ENCODE measurements around the gene PAK5. TPM values are rescaled to one million over a fixed set of nuclear protein-coding genes. Genes with fewer than 3 reads are reported as not detected.

Gene PAK5
- total RNA-seq, 2 experiments from 2014 or later = not detected

- TF ChIP-seq CTCF (IDR thresholded peaks at IDR 0.05) = no peak
- Histone ChIP-seq H3K9me3 (ENCODE audit: control insufficient read depth in 1 of 2, insufficient read depth in 1 of 2, low read length in 2 of 2) (peaks cover 0 to 22% of the 10 kb centered on the region in 2 experiments), H3K27me3 (ENCODE audit: control insufficient read depth in 1 of 2, insufficient read depth in 2 of 2, low read length in 2 of 2) (peaks cover 37 to 61% of the 10 kb centered on the region in 2 experiments), H3K27ac (ENCODE audit: low read depth in 1 of 2, low read length in 2 of 2) (no peak overlapping the region), H3K36me3 (ENCODE audit: insufficient read depth, low read length) (no peaks in the 10 kb centered on the region), H3K4me1 (ENCODE audit: insufficient read depth, low read length) (no peaks in the 10 kb centered on the region), H3K4me3 (ENCODE audit: low read length) (no peak overlapping the region)
- DNase-seq (no peak), ATAC-seq (ENCODE audit: poor library complexity) (no peak)
- Mint-ChIP-seq H3K27me3 (peaks cover 85% of the 10 kb centered on the region), H3K27ac (no peak overlapping the region), H3K36me3 (ENCODE audit: low read depth) (no peaks in the 10 kb centered on the region), H3K4me3 (no peak overlapping the region), H3K4me1 (ENCODE audit: low read depth) (no peaks in the 10 kb centered on the region), H3K9me3 (peaks cover 2% of the 10 kb centered on the region)
- ChIA-PET POLR2A (interaction anchor here (0.7 kb wide), 1 partner anchor 1107 kb away, joined by 3 read pairs; no protein-coding TSS in a partner anchor), CTCF (no interaction called here)
- intact Hi-C loops (cut with DNase I, micrococcal nuclease) = no loop called here
Measured at GRCh38 chr20:9514072-9514460, 324.8 kb downstream of the PAK5 start.

- ChIA-PET CTCF (no interaction called here), POLR2A (no interaction called here)
- Mint-ChIP-seq H3K27me3 (peaks cover 77% of the 10 kb centered on the region), H3K9me3 (peaks cover 2% of the 10 kb centered on the region), H3K4me3 (no peak overlapping the region), H3K27ac (no peak overlapping the region), H3K36me3 (ENCODE audit: low read depth) (no peaks in the 10 kb centered on the region), H3K4me1 (ENCODE audit: low read depth) (no peaks in the 10 kb centered on the region)
- TF ChIP-seq CTCF (IDR thresholded peaks at IDR 0.05) = no peak
- ATAC-seq (ENCODE audit: poor library complexity) (no peak), DNase-seq (no peak)
- H3K36me3 ChIP-seq (ENCODE audit: insufficient read depth, low read length) = no peaks in the 10 kb centered on the region
- peaks cover 0 to 45% of the 10 kb centered on the region in 2 experiments for H3K9me3 ChIP-seq (ENCODE audit: control insufficient read depth in 1 of 2, insufficient read depth in 1 of 2, low read length in 2 of 2)
- intact Hi-C loops (cut with DNase I, micrococcal nuclease) = no loop called here
- no peak overlapping the region for H3K27ac ChIP-seq (ENCODE audit: low read depth in 1 of 2, low read length in 2 of 2)
- H3K4me3 ChIP-seq (ENCODE audit: low read length) = no peak overlapping the region
- H3K27me3 ChIP-seq (ENCODE audit: control insufficient read depth in 1 of 2, insufficient read depth in 2 of 2, low read length in 2 of 2) = peaks cover 51 to 76% of the 10 kb centered on the region in 2 experiments
- no peaks in the 10 kb centered on the region for H3K4me1 ChIP-seq (ENCODE audit: insufficient read depth, low read length)
Measured at GRCh38 chr20:9510911-9511310, 328.0 kb downstream of the PAK5 start.

GRCh38 chr20:9509246-9509645 lies 329.6 kb downstream of the PAK5 start:
- Mint-ChIP-seq H3K36me3 (ENCODE audit: low read depth) (no peaks in the 10 kb centered on the region), H3K9me3 (peaks cover 2% of the 10 kb centered on the region), H3K27me3 (peaks cover 72% of the 10 kb centered on the region), H3K4me3 (no peak overlapping the region), H3K4me1 (ENCODE audit: low read depth) (no peaks in the 10 kb centered on the region), H3K27ac (no peak overlapping the region)
- intact Hi-C loops (cut with DNase I, micrococcal nuclease) = no loop called here
- ChIA-PET CTCF (no interaction called here), POLR2A (no interaction called here)
- ATAC-seq (ENCODE audit: poor library complexity) = no peak
- no peak for DNase-seq
- Histone ChIP-seq H3K4me3 (ENCODE audit: low read length) (no peak overlapping the region), H3K4me1 (ENCODE audit: insufficient read depth, low read length) (no peaks in the 10 kb centered on the region), H3K27me3 (ENCODE audit: control insufficient read depth in 1 of 2, insufficient read depth in 2 of 2, low read length in 2 of 2) (peaks cover 42 to 68% of the 10 kb centered on the region in 2 experiments), H3K36me3 (ENCODE audit: insufficient read depth, low read length) (no peaks in the 10 kb centered on the region), H3K27ac (ENCODE audit: low read depth in 1 of 2, low read length in 2 of 2) (no peak overlapping the region), H3K9me3 (ENCODE audit: control insufficient read depth in 1 of 2, insufficient read depth in 1 of 2, low read length in 2 of 2) (peaks cover 0 to 30% of the 10 kb centered on the region in 2 experiments)
- no peak for TF ChIP-seq CTCF (IDR thresholded peaks at IDR 0.05)

Data from CD4-positive, alpha-beta T cell (primary cell).